Measurements from ENCODE around the gene RTTN. TPM values are rescaled to one million over a fixed set of nuclear protein-coding genes. Genes with fewer than 3 reads are reported as not detected.

The RTTN gene
- total and polyA plus RNA-seq, 9 of the 15 experiments (the other 6 are each of a cell fraction or from before 2014, with no cell fraction given), result 3.1 to 18.3 (median 10.6) TPM

GRCh38 chr18:70036771-70037347, 168.6 kb downstream of the RTTN start (continued):
- TF ChIP-seq, protein P1, sequence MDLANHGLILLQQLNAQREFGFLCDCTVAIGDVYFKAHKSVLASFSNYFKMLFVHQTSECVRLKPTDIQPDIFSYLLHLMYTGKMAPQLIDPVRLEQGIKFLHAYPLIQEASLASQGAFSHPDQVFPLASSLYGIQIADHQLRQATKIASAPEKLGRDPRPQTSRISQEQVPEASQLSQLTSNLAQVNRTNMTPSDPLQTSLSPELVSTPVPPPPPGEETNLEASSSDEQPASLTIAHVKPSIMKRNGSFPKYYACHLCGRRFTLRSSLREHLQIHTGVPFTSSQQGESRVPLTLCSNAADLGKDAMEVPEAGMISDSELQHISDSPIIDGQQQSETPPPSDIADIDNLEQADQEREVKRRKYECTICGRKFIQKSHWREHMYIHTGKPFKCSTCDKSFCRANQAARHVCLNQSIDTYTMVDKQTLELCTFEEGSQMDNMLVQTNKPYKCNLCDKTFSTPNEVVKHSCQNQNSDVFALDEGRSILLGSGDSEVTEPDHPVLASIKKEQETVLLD (IDR thresholded peaks at IDR 0.05), result no peak
- TF ChIP-seq POLR2A (conservative IDR thresholded peaks at IDR 0.05) (no peak), CBFA2T2 (conservative IDR thresholded peaks at IDR 0.05) (peak; percentile 63), ATF1 (CRISPR knock-in tag; IDR thresholded peaks at IDR 0.05) (no peak), ATF1 (tag; IDR thresholded peaks at IDR 0.05) (no peak), CHAMP1 (IDR thresholded peaks at IDR 0.05) (no peak), PML (IDR thresholded peaks at IDR 0.05; ENCODE audit: low read length) (peak; percentile 46; the same call in 1 of the 2 replicates), GATAD2A (IDR thresholded peaks at IDR 0.05) (no peak), ELF1 (tag; IDR thresholded peaks at IDR 0.05) (no peak), TRIM24 (IDR thresholded peaks at IDR 0.05) (peak; percentile 25 to 49; a peak in 1 of 4 replicates), NCOR1 (IDR thresholded peaks at IDR 0.05) (peak; percentile 58; the same call in 1 of the 2 replicates), PPARD (CRISPR knock-in tag; IDR thresholded peaks at IDR 0.05) (no peak), ZC3H4 (CRISPR knock-in tag; IDR thresholded peaks at IDR 0.05; ENCODE audit: borderline replicate concordance) (no peak), BRD4 (IDR thresholded peaks at IDR 0.05) (no peak), SOX6 (IDR thresholded peaks at IDR 0.05) (0 out of 2 replicates have a peak, but pooled peaks have one; percentile 42), RCOR1 (IDR thresholded peaks at IDR 0.05; ENCODE audit: borderline replicate concordance in 1 of 2, low read depth in 2 of 2, low read length in 2 of 2) (peak; percentile 91 to 96), POLR2B (IDR thresholded peaks at IDR 0.05; ENCODE audit: low read depth, partially characterized antibody) (no peak), FIP1L1 (IDR thresholded peaks at IDR 0.05; ENCODE audit: low read depth, low read length, poor library complexity, severe bottlenecking) (no peak), ZBTB49 (CRISPR knock-in tag; IDR thresholded peaks at IDR 0.05; ENCODE audit: borderline replicate concordance) (no peak)
- TF ChIP-seq, protein P2, sequence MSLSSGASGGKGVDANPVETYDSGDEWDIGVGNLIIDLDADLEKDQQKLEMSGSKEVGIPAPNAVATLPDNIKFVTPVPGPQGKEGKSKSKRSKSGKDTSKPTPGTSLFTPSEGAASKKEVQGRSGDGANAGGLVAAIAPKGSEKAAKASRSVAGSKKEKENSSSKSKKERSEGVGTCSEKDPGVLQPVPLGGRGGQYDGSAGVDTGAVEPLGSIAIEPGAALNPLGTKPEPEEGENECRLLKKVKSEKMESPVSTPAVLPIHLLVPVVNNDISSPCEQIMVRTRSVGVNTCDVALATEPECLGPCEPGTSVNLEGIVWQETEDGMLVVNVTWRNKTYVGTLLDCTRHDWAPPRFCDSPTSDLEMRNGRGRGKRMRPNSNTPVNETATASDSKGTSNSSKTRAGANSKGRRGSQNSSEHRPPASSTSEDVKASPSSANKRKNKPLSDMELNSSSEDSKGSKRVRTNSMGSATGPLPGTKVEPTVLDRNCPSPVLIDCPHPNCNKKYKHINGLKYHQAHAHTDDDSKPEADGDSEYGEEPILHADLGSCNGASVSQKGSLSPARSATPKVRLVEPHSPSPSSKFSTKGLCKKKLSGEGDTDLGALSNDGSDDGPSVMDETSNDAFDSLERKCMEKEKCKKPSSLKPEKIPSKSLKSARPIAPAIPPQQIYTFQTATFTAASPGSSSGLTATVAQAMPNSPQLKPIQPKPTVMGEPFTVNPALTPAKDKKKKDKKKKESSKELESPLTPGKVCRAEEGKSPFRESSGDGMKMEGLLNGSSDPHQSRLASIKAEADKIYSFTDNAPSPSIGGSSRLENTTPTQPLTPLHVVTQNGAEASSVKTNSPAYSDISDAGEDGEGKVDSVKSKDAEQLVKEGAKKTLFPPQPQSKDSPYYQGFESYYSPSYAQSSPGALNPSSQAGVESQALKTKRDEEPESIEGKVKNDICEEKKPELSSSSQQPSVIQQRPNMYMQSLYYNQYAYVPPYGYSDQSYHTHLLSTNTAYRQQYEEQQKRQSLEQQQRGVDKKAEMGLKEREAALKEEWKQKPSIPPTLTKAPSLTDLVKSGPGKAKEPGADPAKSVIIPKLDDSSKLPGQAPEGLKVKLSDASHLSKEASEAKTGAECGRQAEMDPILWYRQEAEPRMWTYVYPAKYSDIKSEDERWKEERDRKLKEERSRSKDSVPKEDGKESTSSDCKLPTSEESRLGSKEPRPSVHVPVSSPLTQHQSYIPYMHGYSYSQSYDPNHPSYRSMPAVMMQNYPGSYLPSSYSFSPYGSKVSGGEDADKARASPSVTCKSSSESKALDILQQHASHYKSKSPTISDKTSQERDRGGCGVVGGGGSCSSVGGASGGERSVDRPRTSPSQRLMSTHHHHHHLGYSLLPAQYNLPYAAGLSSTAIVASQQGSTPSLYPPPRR (CRISPR knock-in tag; IDR thresholded peaks at IDR 0.05; ENCODE audit: borderline replicate concordance), result no peak
